SK-N-SH (cell line): Measurements from ENCODE around the gene ASB18. TPM values are rescaled to one million over a fixed set of nuclear protein-coding genes. Genes with fewer than 3 reads are reported as not detected.

Source experiments
- CTCF ChIA-PET: fragments of 300-600, 350-600 bp; formaldehyde crosslinking; extraction: SDS; loops from one replicate; lab custom pipeline; 2021; lab: Yijun Ruan, JAX
- POLR2A ChIA-PET: fragments of 350-600 bp; sonication (Branson Sonifier 250); formaldehyde crosslinking; extraction: SDS; loops from one replicate; lab custom pipeline; 2020; ENCODE audit warnings: antibody characterized with exemption, inconsistent platforms; lab: Yijun Ruan, JAX
- DNase-seq: peaks from one replicate; pipeline ENCODE4 v3.0.0; 2012
- H2AFZ ChIP-seq: fragments of 200-600 bp; sonication (generic); 2 replicates; pipeline ENCODE4 v1.8.1; 2016; ENCODE audit warnings: antibody characterized with exemption, mild to moderate bottlenecking, low read depth
- H3F3A ChIP-seq: fragments of 200-600 bp; sonication (generic); replicated peaks from 2 replicates; pipeline ENCODE3; 2016; ENCODE audit warnings: antibody characterized with exemption, mild to moderate bottlenecking; ENCODE audit not compliant: insufficient read depth
- H3K27ac ChIP-seq, 2 experiments: fragments of 200-500 bp in 1 of 2; fragments of 200-600 bp in 1 of 2; sonication (Bioruptor generic) in 1 of 2; sonication (generic), shearing (Covaris generic) in 1 of 2; 2 replicates each; pipeline versions ENCODE4 v1.5.1 to v1.6.1; 2014 to 2016; ENCODE audit warnings: low read depth in 2 of 2, inconsistent platforms in 1 of 2, low read length in 1 of 2, mild to moderate bottlenecking in 1 of 2, mixed read lengths in 1 of 2
- H3K27me3 ChIP-seq: fragments of 200-600 bp; sonication (generic), shearing (Covaris generic); 2 replicates; pipeline ENCODE4 v1.6.1; 2016; ENCODE audit warnings: mixed run types; ENCODE audit not compliant: insufficient read depth
- H3K36me3 ChIP-seq, 2 experiments: fragments of 200-500 bp in 1 of 2; fragments of 200-600 bp in 1 of 2; sonication (Bioruptor generic) in 1 of 2; sonication (generic) in 1 of 2; replicated peaks in 1 of 2; 2 replicates each; pipeline versions ENCODE3 to v1.5.1; 2014 to 2016; ENCODE audit warnings: low read length in 1 of 2, mild to moderate bottlenecking in 1 of 2; ENCODE audit not compliant: insufficient read depth in 2 of 2, control insufficient read depth in 1 of 2
- H3K4me1 ChIP-seq, 2 experiments: fragments of 200-500 bp in 1 of 2; fragments of 200-600 bp in 1 of 2; sonication (Bioruptor generic) in 1 of 2; sonication (generic), shearing (Covaris generic) in 1 of 2; 2 replicates each; pipeline versions ENCODE4 v1.5.1 to v1.6.1; 2014 to 2016; ENCODE audit warnings: low read depth in 1 of 2, low read length in 1 of 2, mixed run types in 1 of 2; ENCODE audit not compliant: insufficient read depth in 2 of 2, control insufficient read depth in 1 of 2
- H3K4me2 ChIP-seq: fragments of 200-600 bp; sonication (generic), shearing (Covaris generic); 2 replicates; pipeline ENCODE4 v1.6.1; 2017; ENCODE audit warnings: mixed run types
- H3K4me3 ChIP-seq, 2 experiments: fragments of 200-500 bp in 1 of 2; fragments of 200-600 bp in 1 of 2; sonication (Bioruptor generic) in 1 of 2; sonication (generic), shearing (Covaris generic) in 1 of 2; 2 replicates each; pipeline versions ENCODE4 v1.5.1 to v1.8.1; 2014 to 2016; ENCODE audit warnings: low read depth in 2 of 2, inconsistent platforms in 1 of 2, low read length in 1 of 2, mild to moderate bottlenecking in 1 of 2, mixed read lengths in 1 of 2, moderate library complexity in 1 of 2
- H3K79me2 ChIP-seq: fragments of 200-600 bp; sonication (generic); 2 replicates; pipeline ENCODE4 v1.8.1; 2017; ENCODE audit warnings: mild to moderate bottlenecking; ENCODE audit not compliant: insufficient read depth
- H3K9ac ChIP-seq: fragments of 200-600 bp; sonication (generic); 2 replicates; pipeline ENCODE4 v1.6.1; 2017; ENCODE audit warnings: mixed run types
- H3K9me2 ChIP-seq: fragments of 200-600 bp; sonication (generic); 2 replicates; pipeline ENCODE4 v1.6.1; 2017; ENCODE audit warnings: mixed run types
- H3K9me3 ChIP-seq: fragments of 200-600 bp; sonication (generic); 2 replicates; pipeline ENCODE4 v1.6.1; 2017; ENCODE audit warnings: mixed run types, mild to moderate bottlenecking, moderate library complexity
- H4K20me1 ChIP-seq: fragments of 200-600 bp; sonication (generic); 2 replicates; pipeline ENCODE4 v1.6.1; 2017; ENCODE audit warnings: mild to moderate bottlenecking, mixed run types; ENCODE audit not compliant: insufficient read depth
- EP300 ChIP-seq, 2 experiments: IDR thresholded peaks; 2 replicates each; pipeline versions ENCODE4 v1.4.0 to v1.6.1; 2012; ENCODE audit warnings: borderline replicate concordance in 1 of 2, low read depth in 1 of 2, low read length in 1 of 2
- FOXJ3 ChIP-seq: sonication (generic); formaldehyde crosslinking; IDR thresholded peaks from 2 replicates; pipeline ENCODE4 v1.5.1; 2020; ENCODE audit warnings: mild to moderate bottlenecking, missing genetic modification reagents
- GABPA ChIP-seq: IDR thresholded peaks from 2 replicates; pipeline ENCODE4 v1.4.0; 2012; ENCODE audit warnings: low read depth, mild to moderate bottlenecking
- JUND ChIP-seq: IDR thresholded peaks from 2 replicates; pipeline ENCODE4 v1.4.0; 2012
- MXI1 ChIP-seq: IDR thresholded peaks from 2 replicates; pipeline ENCODE4 v1.6.1; 2012; ENCODE audit warnings: mild to moderate bottlenecking, low read depth, low read length, improper control_type of control experiment
- NFIC ChIP-seq: IDR thresholded peaks from 2 replicates; pipeline ENCODE4 v1.4.0; 2012; ENCODE audit warnings: borderline replicate concordance
- POLR2AphosphoS5 ChIP-seq: IDR thresholded peaks from 2 replicates; pipeline ENCODE4 v1.6.1; 2012; ENCODE audit warnings: low read depth, low read length
- RAD21 ChIP-seq: IDR thresholded peaks from 2 replicates; pipeline ENCODE4 v1.6.1; 2012; ENCODE audit warnings: mild to moderate bottlenecking, low read length
- SIN3A ChIP-seq: IDR thresholded peaks from 2 replicates; pipeline ENCODE4 v1.6.1; 2012; ENCODE audit warnings: low read depth, mild to moderate bottlenecking, low read length, moderate library complexity, borderline replicate concordance
- TAF1 ChIP-seq: IDR thresholded peaks from 2 replicates; pipeline ENCODE4 v1.6.1; 2012; ENCODE audit warnings: low read depth, mild to moderate bottlenecking, low read length, moderate library complexity, borderline replicate concordance
- TCF12 ChIP-seq: IDR thresholded peaks from 2 replicates; pipeline ENCODE4 v1.4.0; 2012
- YY1 ChIP-seq: IDR thresholded peaks from 2 replicates; pipeline ENCODE4 v1.4.0; 2012; ENCODE audit warnings: low read depth, mild to moderate bottlenecking
- WGBS: methylation state at CpG from one replicate; pipeline ENCODE4 v1.1.6; 2017; ENCODE audit warnings: low lambda C conversion rate; 5-methylcytosine and 5-hydroxymethylcytosine counted together
- polyA plus RNA-seq, 3 experiments: library from polyadenylated mRNA; depleted of rRNA; stranded (reverse); fragments of >200 nt; gene quantifications; 2 replicates each; pipeline ENCODE4 v1.2.3, GENCODE V29; 2012
- TF ChIP-seq, protein P1 (sequence below): IDR thresholded peaks from 2 replicates; pipeline ENCODE4 v1.4.0; 2012; ENCODE audit warnings: low read depth, borderline replicate concordance
- TF ChIP-seq, protein P2 (sequence below): IDR thresholded peaks from 2 replicates; pipeline ENCODE4 v1.4.0; 2012; ENCODE audit warnings: low read depth, borderline replicate concordance
- TF ChIP-seq, protein P3 (sequence below): fragments of 150-350 bp; IDR thresholded peaks from 2 replicates; pipeline ENCODE4 v1.6.1; 2017; ENCODE audit warnings: antibody characterized with exemption, low read length, low read depth, borderline replicate concordance
- TF ChIP-seq, protein P4 (sequence below): IDR thresholded peaks from 2 replicates; pipeline ENCODE4 v1.6.1; 2012; ENCODE audit warnings: mild to moderate bottlenecking, low read depth, low read length, moderate library complexity

The ASB18 gene
- polyA plus RNA-seq, 1 of the 3 experiments (the other 2 are of a cell fraction) = not detected

DNA sequence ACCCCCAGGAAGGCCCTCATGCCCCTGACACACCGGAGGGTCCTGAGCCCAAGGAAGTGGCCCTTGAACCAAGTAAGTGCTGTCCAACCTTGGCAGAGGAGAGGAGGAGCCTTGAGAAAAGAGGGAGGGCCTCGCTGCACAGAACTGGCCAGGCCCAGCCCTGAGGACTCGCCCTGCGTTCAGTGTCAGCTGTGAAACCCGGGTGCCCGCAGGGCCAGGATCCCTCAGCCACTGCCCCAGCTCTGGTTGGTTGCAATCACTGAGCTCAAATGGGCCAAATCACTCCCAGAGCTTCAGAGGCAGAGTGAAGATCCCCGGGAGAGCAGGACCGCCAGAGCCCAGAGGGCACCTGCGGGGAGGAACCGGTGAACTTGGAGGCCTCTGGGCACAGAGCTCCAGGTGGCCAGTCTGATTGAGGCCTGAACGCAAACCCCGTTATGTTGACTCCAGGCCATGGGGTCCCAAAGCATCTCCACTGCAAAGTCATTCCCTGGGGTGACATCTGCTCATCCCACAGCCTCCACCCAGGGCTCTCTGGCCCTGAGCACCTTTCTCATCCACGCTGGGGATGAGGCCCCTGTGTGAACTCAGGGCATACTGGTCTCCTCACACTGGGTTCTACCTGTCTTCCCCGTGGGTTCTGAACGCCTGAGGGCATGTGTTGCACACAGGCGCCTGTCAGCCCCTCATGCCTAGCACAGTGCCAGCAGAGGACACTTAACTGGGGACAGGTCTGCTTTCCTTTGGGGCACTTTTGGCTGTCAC, 107.9 kb downstream of the ASB18 start:
- 42% methylated on average over 8 of the region's 16 CpGs for WGBS
- POLR2A ChIA-PET = no interaction called here
- no peak overlapping the region for H2AFZ ChIP-seq

DNA sequence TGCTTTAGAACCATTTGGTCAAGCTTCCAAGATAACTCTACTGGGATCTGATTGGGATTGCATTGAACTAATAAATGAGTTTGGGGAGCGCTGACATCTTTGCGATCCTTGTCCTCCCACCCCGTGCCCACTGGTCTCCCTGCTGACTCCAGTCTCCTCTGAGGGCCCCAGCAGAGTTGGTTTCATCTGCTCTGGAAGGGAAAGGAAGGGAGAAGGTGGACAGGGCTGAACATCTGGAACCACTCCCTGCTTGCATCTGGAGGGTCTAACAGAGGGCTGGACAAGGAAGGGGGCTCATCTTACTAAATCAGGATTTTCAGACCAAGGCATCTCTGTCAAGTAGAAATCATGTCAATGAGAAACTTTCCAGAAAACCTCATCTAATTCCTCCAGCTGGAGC, 108.8 kb downstream of the ASB18 start:
- H3K4me3 ChIP-seq = no peak overlapping the region
- no peak overlapping the region for H2AFZ ChIP-seq
- H3K9me2 ChIP-seq = no peaks in the 10 kb centered on the region
- H3K79me2 ChIP-seq = no peaks in the 10 kb centered on the region
- no peak overlapping the region for H3K4me2 ChIP-seq
- no peaks in the 10 kb centered on the region for H3K36me3 ChIP-seq
- no peaks in the 10 kb centered on the region for H3K27me3 ChIP-seq
- H4K20me1 ChIP-seq = no peaks in the 10 kb centered on the region
- 69% methylated on average over 3 of the region's 3 CpGs for WGBS
- H3K4me1 ChIP-seq = no peaks in the 10 kb centered on the region
- no peaks in the 10 kb centered on the region for H3F3A ChIP-seq
- ChIA-PET POLR2A (no interaction called here), CTCF (interaction anchor here (1.3 to 2.2 kb wide), 3 partner anchors 20 to 375 kb away, joined by 5 to 10 read pairs (median 5); no protein-coding TSS in a partner anchor)
- DNase-seq = no peak
- TF ChIP-seq, protein P1, sequence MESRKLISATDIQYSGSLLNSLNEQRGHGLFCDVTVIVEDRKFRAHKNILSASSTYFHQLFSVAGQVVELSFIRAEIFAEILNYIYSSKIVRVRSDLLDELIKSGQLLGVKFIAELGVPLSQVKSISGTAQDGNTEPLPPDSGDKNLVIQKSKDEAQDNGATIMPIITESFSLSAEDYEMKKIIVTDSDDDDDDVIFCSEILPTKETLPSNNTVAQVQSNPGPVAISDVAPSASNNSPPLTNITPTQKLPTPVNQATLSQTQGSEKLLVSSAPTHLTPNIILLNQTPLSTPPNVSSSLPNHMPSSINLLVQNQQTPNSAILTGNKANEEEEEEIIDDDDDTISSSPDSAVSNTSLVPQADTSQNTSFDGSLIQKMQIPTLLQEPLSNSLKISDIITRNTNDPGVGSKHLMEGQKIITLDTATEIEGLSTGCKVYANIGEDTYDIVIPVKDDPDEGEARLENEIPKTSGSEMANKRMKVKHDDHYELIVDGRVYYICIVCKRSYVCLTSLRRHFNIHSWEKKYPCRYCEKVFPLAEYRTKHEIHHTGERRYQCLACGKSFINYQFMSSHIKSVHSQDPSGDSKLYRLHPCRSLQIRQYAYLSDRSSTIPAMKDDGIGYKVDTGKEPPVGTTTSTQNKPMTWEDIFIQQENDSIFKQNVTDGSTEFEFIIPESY = no peak
- TF ChIP-seq NFIC = no peak
- no peak for TF ChIP-seq MXI1
- TF ChIP-seq, protein P2, sequence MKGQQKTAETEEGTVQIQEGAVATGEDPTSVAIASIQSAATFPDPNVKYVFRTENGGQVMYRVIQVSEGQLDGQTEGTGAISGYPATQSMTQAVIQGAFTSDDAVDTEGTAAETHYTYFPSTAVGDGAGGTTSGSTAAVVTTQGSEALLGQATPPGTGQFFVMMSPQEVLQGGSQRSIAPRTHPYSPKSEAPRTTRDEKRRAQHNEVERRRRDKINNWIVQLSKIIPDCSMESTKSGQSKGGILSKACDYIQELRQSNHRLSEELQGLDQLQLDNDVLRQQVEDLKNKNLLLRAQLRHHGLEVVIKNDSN = no peak
- no peak for TF ChIP-seq GABPA
- TF ChIP-seq FOXJ3 (CRISPR knock-in tag) = no peak
- no peak for TF ChIP-seq POLR2AphosphoS5
- TF ChIP-seq EP300 (IDR thresholded peaks at IDR 0.05; ENCODE audit: borderline replicate concordance in 1 of 2, low read depth in 1 of 2, low read length in 1 of 2) = no peak
- TF ChIP-seq JUND = no peak
- TF ChIP-seq, protein P3, sequence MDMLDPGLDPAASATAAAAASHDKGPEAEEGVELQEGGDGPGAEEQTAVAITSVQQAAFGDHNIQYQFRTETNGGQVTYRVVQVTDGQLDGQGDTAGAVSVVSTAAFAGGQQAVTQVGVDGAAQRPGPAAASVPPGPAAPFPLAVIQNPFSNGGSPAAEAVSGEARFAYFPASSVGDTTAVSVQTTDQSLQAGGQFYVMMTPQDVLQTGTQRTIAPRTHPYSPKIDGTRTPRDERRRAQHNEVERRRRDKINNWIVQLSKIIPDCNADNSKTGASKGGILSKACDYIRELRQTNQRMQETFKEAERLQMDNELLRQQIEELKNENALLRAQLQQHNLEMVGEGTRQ = no peak
- no peak for TF ChIP-seq SIN3A
- TF ChIP-seq, protein P4, sequence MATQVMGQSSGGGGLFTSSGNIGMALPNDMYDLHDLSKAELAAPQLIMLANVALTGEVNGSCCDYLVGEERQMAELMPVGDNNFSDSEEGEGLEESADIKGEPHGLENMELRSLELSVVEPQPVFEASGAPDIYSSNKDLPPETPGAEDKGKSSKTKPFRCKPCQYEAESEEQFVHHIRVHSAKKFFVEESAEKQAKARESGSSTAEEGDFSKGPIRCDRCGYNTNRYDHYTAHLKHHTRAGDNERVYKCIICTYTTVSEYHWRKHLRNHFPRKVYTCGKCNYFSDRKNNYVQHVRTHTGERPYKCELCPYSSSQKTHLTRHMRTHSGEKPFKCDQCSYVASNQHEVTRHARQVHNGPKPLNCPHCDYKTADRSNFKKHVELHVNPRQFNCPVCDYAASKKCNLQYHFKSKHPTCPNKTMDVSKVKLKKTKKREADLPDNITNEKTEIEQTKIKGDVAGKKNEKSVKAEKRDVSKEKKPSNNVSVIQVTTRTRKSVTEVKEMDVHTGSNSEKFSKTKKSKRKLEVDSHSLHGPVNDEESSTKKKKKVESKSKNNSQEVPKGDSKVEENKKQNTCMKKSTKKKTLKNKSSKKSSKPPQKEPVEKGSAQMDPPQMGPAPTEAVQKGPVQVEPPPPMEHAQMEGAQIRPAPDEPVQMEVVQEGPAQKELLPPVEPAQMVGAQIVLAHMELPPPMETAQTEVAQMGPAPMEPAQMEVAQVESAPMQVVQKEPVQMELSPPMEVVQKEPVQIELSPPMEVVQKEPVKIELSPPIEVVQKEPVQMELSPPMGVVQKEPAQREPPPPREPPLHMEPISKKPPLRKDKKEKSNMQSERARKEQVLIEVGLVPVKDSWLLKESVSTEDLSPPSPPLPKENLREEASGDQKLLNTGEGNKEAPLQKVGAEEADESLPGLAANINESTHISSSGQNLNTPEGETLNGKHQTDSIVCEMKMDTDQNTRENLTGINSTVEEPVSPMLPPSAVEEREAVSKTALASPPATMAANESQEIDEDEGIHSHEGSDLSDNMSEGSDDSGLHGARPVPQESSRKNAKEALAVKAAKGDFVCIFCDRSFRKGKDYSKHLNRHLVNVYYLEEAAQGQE = no peak
- no peak for TF ChIP-seq TCF12
- no peak for TF ChIP-seq RAD21
- no peak for TF ChIP-seq YY1
- TF ChIP-seq TAF1 = no peak
- no peak overlapping the region for H3K27ac ChIP-seq
- H3K9me3 ChIP-seq = no peaks in the 10 kb centered on the region
- H3K9ac ChIP-seq = no peak overlapping the region

More for the DNA sequence above, 107.9 kb downstream of the ASB18 start:
- no peak for TF ChIP-seq MXI1
- TF ChIP-seq, all 33 proteins: peak for 0
- no peak overlapping the region for H3K27ac ChIP-seq
- no peak overlapping the region for H3K4me3 ChIP-seq
- H3K9ac ChIP-seq = no peak overlapping the region
- CTCF ChIA-PET = interaction anchor here (1.3 to 2.2 kb wide), 3 partner anchors 20 to 376 kb away, joined by 5 to 10 read pairs (median 5); no protein-coding TSS in a partner anchor
- no peaks in the 10 kb centered on the region for H3K27me3 ChIP-seq
- no peaks in the 10 kb centered on the region for H3K79me2 ChIP-seq
- no peak overlapping the region for H3K4me2 ChIP-seq
- no peaks in the 10 kb centered on the region for H3K9me3 ChIP-seq
- H3K4me1 ChIP-seq = no peaks in the 10 kb centered on the region
- DNase-seq = no peak
- H4K20me1 ChIP-seq = no peaks in the 10 kb centered on the region
- no peaks in the 10 kb centered on the region for H3K36me3 ChIP-seq
- H3K9me2 ChIP-seq = no peaks in the 10 kb centered on the region
- no peaks in the 10 kb centered on the region for H3F3A ChIP-seq
